ENCODE data around the gene IGDCC3.

GRCh38 chr15:65393557-65393956 is 15.8 kb upstream of the IGDCC3 start:
- TF ChIP-seq, protein P1, sequence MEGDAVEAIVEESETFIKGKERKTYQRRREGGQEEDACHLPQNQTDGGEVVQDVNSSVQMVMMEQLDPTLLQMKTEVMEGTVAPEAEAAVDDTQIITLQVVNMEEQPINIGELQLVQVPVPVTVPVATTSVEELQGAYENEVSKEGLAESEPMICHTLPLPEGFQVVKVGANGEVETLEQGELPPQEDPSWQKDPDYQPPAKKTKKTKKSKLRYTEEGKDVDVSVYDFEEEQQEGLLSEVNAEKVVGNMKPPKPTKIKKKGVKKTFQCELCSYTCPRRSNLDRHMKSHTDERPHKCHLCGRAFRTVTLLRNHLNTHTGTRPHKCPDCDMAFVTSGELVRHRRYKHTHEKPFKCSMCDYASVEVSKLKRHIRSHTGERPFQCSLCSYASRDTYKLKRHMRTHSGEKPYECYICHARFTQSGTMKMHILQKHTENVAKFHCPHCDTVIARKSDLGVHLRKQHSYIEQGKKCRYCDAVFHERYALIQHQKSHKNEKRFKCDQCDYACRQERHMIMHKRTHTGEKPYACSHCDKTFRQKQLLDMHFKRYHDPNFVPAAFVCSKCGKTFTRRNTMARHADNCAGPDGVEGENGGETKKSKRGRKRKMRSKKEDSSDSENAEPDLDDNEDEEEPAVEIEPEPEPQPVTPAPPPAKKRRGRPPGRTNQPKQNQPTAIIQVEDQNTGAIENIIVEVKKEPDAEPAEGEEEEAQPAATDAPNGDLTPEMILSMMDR (IDR thresholded peaks at IDR 0.05): no peak
- TF ChIP-seq POLR2A (IDR thresholded peaks at IDR 0.05): no peak

Measured in uterus (tissue), 2 donors.